Testis (tissue), 3 donors: ENCODE results near the gene MBP. TPM values are rescaled to one million over a fixed set of nuclear protein-coding genes. Genes with fewer than 3 reads are reported as not detected.

Source experiments
- DNase-seq: peaks from one replicate; pipeline ENCODE4 v3.0.0-alpha.2; 2019
- H3K27ac ChIP-seq, 2 donors: fragments of 200-600 bp; sonication (generic); one replicate each; pipeline ENCODE4 v1.5.1; 2019
- H3K27me3 ChIP-seq: fragments of 200-600 bp; sonication (generic); one replicate; pipeline ENCODE4 v1.5.1; 2019
- H3K36me3 ChIP-seq: fragments of 200-600 bp; sonication (generic); one replicate; pipeline ENCODE4 v1.5.1; 2017; ENCODE audit warnings: low read depth; ENCODE audit errors: missing control alignments
- H3K4me1 ChIP-seq: fragments of 200-600 bp; sonication (generic); one replicate; pipeline ENCODE4 v1.5.1; 2019
- H3K4me3 ChIP-seq, 2 donors: fragments of 200-600 bp; sonication (generic); one replicate each; pipeline ENCODE4 v1.5.1; 2017 to 2019
- H3K9me3 ChIP-seq: fragments of 200-600 bp; sonication (generic); one replicate; pipeline ENCODE4 v1.5.1; 2017
- POLR2A ChIP-seq: fragments of 450-650 bp; IDR thresholded peaks from one replicate; pipeline ENCODE4 v1.6.1; 2017; ENCODE audit warnings: antibody characterized with exemption, mild to moderate bottlenecking, moderate library complexity
- WGBS, 2 donors: methylation state at CpG; one replicate each; pipeline ENCODE4 v1.1.5; 2018; 5-methylcytosine and 5-hydroxymethylcytosine counted together
- intact Hi-C: fragments of 100-400 bp; cut with DNase I; formaldehyde crosslinking; loops from one replicate; pipeline ENCODE4 v1.15.1; 2023; ENCODE audit warnings: low total_unique reads
- polyA plus RNA-seq: library from polyadenylated mRNA; stranded (reverse); fragments of 350-450 nt; fragmentation: Illumina TruSeq; extraction: RNeasy Lipid Tissue Mini Kit (QIAGEN cat#74804); gene quantifications from one replicate; pipeline ENCODE4 v1.2.3, GENCODE V29; 2014; ENCODE audit warnings: low read depth, low replicate concordance; ENCODE audit not compliant: insufficient read depth
- total RNA-seq, 2 donors: library from RNA; depleted of rRNA; stranded (reverse); fragments of >200 nt; gene quantifications; one replicate each; pipeline ENCODE4 v1.2.3, GENCODE V29; 2016
- TF ChIP-seq, protein P1 (sequence below), 3 experiments: fragments of 450-650 bp in 2 of 3; fragments of 200-600 bp in 1 of 3; sonication (generic) in 1 of 3; IDR thresholded peaks; one replicate each; pipeline ENCODE4 v1.5.1; 2016 to 2019; ENCODE audit warnings: antibody characterized with exemption in 3 of 3, mild to moderate bottlenecking in 2 of 3, moderate library complexity in 1 of 3

MBP gene
- total and polyA plus RNA-seq, 3 donors from 2014 or later, result 15.4 to 20.3 (median 16.7) TPM

GRCh38 chr18:76935722-76936337 is 196.8 kb downstream of the MBP start:
- intact Hi-C loops, result no loop called here

GRCh38 chr18:76932026-76932819 is 200.4 kb downstream of the MBP start:
- DNase-seq, result peak; percentile 43
- Histone ChIP-seq H3K27me3 (no peaks in the 10 kb centered on the region), H3K27ac (no peak overlapping the region), H3K36me3 (no peaks in the 10 kb centered on the region), H3K4me3 (no peak overlapping the region), H3K9me3 (no peaks in the 10 kb centered on the region), H3K4me1 (no peaks in the 10 kb centered on the region)
- TF ChIP-seq POLR2A, result no peak
- TF ChIP-seq, protein P1, sequence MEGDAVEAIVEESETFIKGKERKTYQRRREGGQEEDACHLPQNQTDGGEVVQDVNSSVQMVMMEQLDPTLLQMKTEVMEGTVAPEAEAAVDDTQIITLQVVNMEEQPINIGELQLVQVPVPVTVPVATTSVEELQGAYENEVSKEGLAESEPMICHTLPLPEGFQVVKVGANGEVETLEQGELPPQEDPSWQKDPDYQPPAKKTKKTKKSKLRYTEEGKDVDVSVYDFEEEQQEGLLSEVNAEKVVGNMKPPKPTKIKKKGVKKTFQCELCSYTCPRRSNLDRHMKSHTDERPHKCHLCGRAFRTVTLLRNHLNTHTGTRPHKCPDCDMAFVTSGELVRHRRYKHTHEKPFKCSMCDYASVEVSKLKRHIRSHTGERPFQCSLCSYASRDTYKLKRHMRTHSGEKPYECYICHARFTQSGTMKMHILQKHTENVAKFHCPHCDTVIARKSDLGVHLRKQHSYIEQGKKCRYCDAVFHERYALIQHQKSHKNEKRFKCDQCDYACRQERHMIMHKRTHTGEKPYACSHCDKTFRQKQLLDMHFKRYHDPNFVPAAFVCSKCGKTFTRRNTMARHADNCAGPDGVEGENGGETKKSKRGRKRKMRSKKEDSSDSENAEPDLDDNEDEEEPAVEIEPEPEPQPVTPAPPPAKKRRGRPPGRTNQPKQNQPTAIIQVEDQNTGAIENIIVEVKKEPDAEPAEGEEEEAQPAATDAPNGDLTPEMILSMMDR (IDR thresholded peaks at IDR 0.05), result no peak
- WGBS, 2 donors, result 66 to 85% methylated on average over 11 of the region's 11 CpGs
- intact Hi-C loops, result no loop called here

More at GRCh38 chr18:76935722-76936337, 196.8 kb downstream of the MBP start:
- H3K36me3 ChIP-seq, result no peaks in the 10 kb centered on the region
- no peaks in the 10 kb centered on the region for H3K4me1 ChIP-seq
- TF ChIP-seq POLR2A, result no peak
- TF ChIP-seq, protein P1 (IDR thresholded peaks at IDR 0.05), result no peak
- no peak overlapping the region for H3K27ac ChIP-seq
- H3K4me3 ChIP-seq, result no peak overlapping the region
- WGBS, 2 donors, result 93 to 96% methylated on average over 17 to 18 of the region's 18 CpGs
- H3K9me3 ChIP-seq, result no peaks in the 10 kb centered on the region
- DNase-seq, result no peak
- H3K27me3 ChIP-seq, result no peaks in the 10 kb centered on the region

GRCh38 chr18:76931171-76931570 is 201.4 kb downstream of the MBP start:
- no peaks in the 10 kb centered on the region for H3K4me1 ChIP-seq
- no peaks in the 10 kb centered on the region for H3K36me3 ChIP-seq
- WGBS, 2 donors, result 94 to 96% methylated on average over 6 of the region's 6 CpGs
- no peak overlapping the region for H3K27ac ChIP-seq
- DNase-seq, result no peak
- no peaks in the 10 kb centered on the region for H3K27me3 ChIP-seq
- H3K9me3 ChIP-seq, result no peaks in the 10 kb centered on the region
- TF ChIP-seq POLR2A, result no peak
- TF ChIP-seq, protein P1 (IDR thresholded peaks at IDR 0.05), result no peak
- H3K4me3 ChIP-seq, result no peak overlapping the region
- intact Hi-C loops, result no loop called here

Other genes with a start within 250 kb of the MBP start
- under 1 TPM; 0.16 to 0.43 TPM for gene GALR1, start 117.1 kb upstream of the MBP start, total RNA-seq
- 0.11 TPM for gene GALR1, start 117.1 kb upstream of the MBP start, polyA plus RNA-seq